Brain pericyte (primary cell): ENCODE measurements around the gene VSTM2L.

Experiments used
- DNase-seq: peaks from one replicate; pipeline ENCODE4 v3.0.0-alpha.2; 2012; ENCODE audit warnings: low read depth, low spot score

The VSTM2L gene

DNA sequence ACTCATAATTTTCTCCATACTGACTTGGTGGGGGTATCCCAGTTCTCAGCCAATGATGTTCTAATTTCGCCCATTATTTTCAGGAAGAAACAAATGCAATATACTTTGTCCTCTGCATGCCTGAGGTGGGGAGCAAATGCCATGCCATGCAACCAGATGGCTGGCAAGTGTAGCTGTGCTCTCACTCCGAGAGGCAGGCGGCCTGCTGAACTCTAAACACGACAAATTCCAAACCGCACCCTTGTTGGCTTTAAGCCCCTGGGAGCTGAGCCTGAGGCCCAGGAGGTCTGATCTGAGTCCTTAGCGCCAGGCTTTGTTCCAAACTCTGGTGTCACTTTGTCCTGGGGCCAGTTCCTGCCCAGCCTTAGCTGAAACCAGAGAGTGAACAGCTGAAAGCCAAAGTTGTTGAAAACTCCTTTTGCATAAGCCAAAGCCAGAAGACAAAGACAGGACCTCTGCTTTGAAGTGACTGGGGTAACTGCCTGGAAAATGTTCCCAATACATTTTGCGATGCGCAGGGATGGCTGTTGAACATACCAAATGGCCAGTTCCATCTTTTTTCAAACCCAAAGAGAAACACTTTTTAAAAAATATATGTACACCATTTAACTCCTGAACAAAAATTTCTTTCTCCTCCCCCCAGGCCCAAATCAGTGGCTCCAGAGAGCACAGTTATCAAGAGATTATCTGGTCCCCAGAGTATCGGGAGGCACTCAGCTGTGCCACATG lies 84.1 kb downstream of the VSTM2L start:
- DNase-seq: no peak

DNA sequence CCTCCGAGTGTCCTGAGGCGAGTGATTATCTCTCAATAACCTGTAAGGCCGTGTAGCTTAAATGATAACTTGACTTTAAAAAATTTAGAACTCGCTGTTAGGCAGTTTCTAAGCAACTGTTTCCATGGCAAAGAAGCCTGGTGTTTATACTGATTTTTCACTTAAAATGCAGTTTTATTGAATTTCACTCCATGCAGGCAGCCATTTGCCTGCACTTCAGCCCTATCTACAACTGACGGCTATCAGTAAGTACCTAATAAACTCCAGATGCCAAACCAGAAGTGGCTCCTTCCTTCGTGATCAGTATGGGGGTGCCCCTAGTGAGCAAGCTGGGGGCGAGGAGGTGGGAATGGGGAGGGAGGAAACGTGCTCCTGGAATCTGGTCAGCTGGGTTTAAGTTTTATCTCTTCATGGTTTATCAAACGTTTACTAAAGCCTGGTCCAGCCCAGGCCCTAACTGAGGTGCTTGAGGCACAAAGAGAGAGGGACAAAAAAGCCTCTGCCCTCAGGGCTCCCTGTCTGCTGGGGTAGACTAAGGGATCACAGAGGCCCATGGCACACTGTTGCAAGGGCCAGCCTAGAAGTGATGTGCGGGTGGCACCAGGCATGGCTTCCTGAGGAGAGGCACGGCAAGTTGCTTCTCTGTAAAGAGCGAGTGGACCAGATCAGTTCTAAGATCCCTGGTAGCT lies 84.8 kb downstream of the VSTM2L start:
- DNase-seq: no peak

DNA sequence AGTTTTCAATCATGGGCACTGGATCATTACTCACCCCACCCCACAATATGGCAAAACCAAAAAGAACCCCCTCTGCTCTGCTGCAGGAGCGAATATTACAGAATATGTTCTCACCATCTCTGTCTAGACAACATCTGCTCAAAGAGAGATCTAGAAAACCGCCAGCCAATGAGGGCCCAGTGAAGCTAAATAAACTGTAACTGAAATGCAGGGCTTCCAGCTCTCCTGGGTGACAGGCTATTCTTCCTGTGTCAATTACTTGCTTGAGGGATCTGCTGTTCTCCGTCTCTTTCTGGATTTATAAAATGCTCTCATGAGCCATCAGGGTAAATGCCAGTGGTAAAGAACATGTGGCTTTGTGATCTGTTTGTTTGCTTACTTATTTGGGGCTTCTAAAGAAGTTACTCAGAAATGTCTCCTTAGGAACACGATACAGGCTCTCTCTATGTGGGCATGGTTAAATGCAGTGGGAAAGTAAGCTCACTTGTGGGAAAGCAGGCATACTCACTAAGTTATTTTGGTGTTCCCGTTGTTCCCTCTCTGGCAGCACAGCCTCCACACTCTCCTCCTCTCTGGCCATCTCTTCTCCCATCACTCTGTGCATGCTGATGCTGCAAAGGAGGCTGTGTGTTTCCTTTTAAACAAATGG lies 85.5 kb downstream of the VSTM2L start:
- DNase-seq: no peak

GRCh38 chr20:37989601-37990295 lies 86.8 kb downstream of the VSTM2L start:
- DNase-seq: no peak

GRCh38 chr20:37990571-37991151 lies 87.7 kb downstream of the VSTM2L start:
- no peak for DNase-seq

- no peak for DNase-seq
Observed at GRCh38 chr20:37991157-37991866, 88.4 kb downstream of the VSTM2L start.

DNA sequence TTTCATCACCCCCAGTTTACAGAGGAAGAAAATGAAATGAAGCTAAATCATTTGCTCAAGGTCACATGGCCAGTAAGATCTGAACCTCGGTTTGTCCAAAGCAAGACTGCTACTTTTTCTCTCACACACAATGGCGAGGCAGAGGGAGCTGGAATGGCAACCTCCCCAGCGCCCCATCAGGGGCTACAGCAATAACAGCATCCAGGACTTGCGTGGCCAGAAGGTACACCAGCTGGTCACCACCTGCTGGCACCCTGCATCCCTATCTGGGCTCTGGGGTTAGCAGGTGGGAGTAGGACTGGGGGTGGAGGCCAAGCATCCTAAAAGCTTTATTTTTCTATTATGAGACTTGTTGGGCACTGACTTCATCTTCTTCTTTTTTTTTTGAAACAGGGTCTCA lies 89.0 kb downstream of the VSTM2L start:
- DNase-seq: no peak

DNA sequence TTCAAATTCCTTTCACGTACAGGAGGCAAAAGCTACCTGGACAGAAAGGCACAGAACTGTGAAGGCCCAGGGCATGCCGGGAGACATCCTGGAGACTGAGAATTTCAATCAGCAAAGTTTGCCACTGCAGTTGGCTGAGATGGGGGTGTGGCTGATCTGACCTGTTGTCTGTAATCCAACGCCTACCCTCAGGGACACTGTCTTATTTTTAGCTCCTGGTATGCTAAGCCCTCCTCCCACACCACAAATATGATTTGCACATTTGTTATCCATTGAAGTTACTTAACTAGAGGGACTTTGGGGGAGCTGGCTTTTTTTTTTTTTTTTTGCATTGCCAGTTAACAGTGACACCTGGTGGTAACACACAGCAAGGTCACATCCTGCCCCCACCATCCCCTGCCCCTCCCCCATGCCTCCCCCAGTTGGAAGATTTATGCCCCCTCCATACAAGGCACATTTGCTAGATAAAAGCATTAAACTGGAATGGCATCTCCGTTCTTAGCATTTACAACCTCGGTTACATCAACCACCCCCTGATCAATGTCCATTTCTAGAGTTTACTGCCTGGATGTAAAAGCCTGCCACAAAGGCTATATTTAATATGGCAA lies 90.0 kb downstream of the VSTM2L start:
- no peak for DNase-seq

- no peak for DNase-seq
Observed at GRCh38 chr20:37994512-37994911, 91.6 kb downstream of the VSTM2L start.
